Progenitor cell of endocrine pancreas (in vitro differentiated cells): ENCODE data around the gene PYGM. TPM values are rescaled to one million over a fixed set of nuclear protein-coding genes. Genes with fewer than 3 reads are reported as not detected.

Source experiments
- DNase-seq: peaks from one replicate; pipeline ENCODE4 v3.0.0; 2021; ENCODE audit warnings: low spot score; ENCODE audit not compliant: unreplicated experiment
- H3K27ac Mint-ChIP-seq: 2 replicates; pipeline ENCODE4 v1.8.0; 2021; ENCODE audit warnings: mild to moderate bottlenecking, moderate library complexity, mixed read lengths
- H3K27me3 Mint-ChIP-seq: 2 replicates; pipeline ENCODE4 v1.8.0; 2021; ENCODE audit warnings: mixed read lengths
- H3K36me3 Mint-ChIP-seq: 2 replicates; pipeline ENCODE4 v1.8.0; 2022; ENCODE audit warnings: mixed read lengths; ENCODE audit not compliant: insufficient read depth
- H3K4me1 Mint-ChIP-seq: 2 replicates; pipeline ENCODE4 v1.8.0; 2021; ENCODE audit warnings: low read depth, mixed read lengths
- H3K4me3 Mint-ChIP-seq: 2 replicates; pipeline ENCODE4 v1.8.0; 2021; ENCODE audit warnings: low read depth, mild to moderate bottlenecking, moderate library complexity, mixed read lengths
- H3K9me3 Mint-ChIP-seq: 2 replicates; pipeline ENCODE4 v1.8.0; 2021; ENCODE audit warnings: low read depth, mixed read lengths
- total RNA-seq: library from RNA; stranded (reverse); gene quantifications from 2 replicates; pipeline ENCODE4 v1.2.1, GENCODE V29; 2021
- TF ChIP-seq, protein P1 (sequence below): fragments of 200-600 bp; sonication (generic); IDR thresholded peaks from one replicate; pipeline ENCODE4 v1.5.0; 2021; ENCODE audit warnings: antibody characterized with exemption, mild to moderate bottlenecking; ENCODE audit not compliant: unreplicated experiment

Gene PYGM
- total RNA-seq, 1 donor from 2014 or later: 1.6 TPM

DNA sequence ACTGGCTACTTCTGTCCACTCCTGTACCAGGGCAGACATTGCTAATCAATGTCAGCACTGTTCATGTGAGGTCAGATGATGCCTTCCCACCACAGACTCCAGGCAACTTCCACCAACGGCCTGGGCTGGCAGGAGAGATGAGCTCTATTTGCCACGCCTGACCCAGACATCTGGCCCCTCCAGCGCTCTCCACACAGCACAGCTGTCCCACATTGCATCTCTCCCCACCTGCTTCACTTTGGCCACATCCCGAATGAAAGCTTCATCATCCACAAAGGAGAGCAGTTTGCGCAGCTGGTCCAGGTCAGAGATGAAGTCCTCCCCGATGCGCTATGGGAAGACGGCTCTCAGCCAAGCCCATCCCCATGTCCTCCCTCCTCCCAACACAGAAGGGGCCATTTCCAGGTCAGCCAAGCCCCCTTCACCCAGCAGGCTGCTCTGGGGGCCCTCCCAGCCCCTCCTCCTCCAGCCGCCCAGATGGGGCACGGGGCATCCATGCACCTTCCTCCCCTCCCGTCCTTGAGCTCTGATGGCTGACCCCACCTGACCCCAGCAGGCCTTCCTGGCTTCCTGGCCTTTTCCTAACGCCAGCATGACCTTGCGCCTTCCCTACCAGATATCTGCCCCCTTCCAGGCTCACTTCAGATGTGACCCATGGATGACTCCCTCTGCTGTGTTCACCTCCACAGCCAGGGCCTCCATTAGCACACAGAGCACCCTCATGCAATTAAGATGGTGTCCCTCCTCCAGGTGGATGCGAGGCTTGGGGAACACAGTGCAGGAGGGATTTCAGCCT, 7.4 kb downstream of the PYGM start:
- TF ChIP-seq, protein P1, sequence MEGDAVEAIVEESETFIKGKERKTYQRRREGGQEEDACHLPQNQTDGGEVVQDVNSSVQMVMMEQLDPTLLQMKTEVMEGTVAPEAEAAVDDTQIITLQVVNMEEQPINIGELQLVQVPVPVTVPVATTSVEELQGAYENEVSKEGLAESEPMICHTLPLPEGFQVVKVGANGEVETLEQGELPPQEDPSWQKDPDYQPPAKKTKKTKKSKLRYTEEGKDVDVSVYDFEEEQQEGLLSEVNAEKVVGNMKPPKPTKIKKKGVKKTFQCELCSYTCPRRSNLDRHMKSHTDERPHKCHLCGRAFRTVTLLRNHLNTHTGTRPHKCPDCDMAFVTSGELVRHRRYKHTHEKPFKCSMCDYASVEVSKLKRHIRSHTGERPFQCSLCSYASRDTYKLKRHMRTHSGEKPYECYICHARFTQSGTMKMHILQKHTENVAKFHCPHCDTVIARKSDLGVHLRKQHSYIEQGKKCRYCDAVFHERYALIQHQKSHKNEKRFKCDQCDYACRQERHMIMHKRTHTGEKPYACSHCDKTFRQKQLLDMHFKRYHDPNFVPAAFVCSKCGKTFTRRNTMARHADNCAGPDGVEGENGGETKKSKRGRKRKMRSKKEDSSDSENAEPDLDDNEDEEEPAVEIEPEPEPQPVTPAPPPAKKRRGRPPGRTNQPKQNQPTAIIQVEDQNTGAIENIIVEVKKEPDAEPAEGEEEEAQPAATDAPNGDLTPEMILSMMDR: no peak
- no peak overlapping the region for H3K4me3 Mint-ChIP-seq
- no peak overlapping the region for H3K27ac Mint-ChIP-seq
- peaks cover 2% of the 10 kb centered on the region for H3K36me3 Mint-ChIP-seq
- H3K4me1 Mint-ChIP-seq: no peaks in the 10 kb centered on the region
- H3K9me3 Mint-ChIP-seq: no peaks in the 10 kb centered on the region
- DNase-seq: no peak
- H3K27me3 Mint-ChIP-seq: peaks cover 11% of the 10 kb centered on the region

DNA sequence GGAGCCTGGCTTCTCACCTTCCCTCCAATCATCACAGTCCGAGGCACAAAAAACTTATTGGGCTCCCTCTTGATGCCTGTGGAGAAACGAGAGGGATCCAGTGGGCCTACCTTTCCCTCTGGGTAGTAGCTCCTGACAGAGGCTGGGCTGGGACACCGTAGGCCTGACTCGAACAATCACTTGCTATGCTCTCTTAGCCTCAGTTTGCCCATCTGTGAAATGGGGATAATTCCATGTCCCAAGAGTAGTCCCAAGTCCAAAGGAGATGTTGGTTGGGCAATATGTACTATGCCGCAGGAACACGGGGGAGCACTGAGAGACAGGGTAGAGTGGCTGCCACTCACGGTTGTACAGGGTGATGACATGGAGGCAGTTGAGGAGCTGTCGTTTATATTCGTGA, 8.2 kb downstream of the PYGM start:
- no peaks in the 10 kb centered on the region for H3K9me3 Mint-ChIP-seq
- H3K36me3 Mint-ChIP-seq: peaks cover 2% of the 10 kb centered on the region
- H3K4me3 Mint-ChIP-seq: no peak overlapping the region
- H3K27me3 Mint-ChIP-seq: peaks cover 18% of the 10 kb centered on the region
- H3K27ac Mint-ChIP-seq: peak overlapping the region; percentile 29
- TF ChIP-seq, protein P1: no peak
- DNase-seq: no peak
- H3K4me1 Mint-ChIP-seq: no peaks in the 10 kb centered on the region

DNA sequence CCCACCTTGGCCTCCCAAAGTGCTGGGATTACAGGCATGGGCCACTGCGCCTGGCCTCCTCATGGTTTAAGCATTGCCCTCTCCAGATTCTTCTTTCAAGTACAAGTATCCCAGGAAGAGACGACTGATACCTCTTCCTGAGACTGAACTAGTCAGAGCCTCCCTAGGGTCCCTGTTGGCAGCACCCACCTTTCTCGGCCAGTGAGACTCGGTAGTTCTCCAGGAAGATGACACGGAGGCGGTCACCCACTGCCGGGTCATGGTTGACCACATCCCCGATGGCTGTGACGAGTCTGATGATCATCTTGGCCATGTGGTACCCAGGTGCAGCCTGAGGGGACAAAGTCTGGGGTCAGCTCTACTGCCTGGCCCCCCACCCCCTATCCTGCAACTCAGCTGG, 8.6 kb downstream of the PYGM start:
- Mint-ChIP-seq H3K27me3 (peaks cover 23% of the 10 kb centered on the region), H3K9me3 (no peaks in the 10 kb centered on the region), H3K36me3 (peaks cover 2% of the 10 kb centered on the region), H3K4me3 (no peak overlapping the region), H3K27ac (no peak overlapping the region), H3K4me1 (no peaks in the 10 kb centered on the region)
- TF ChIP-seq, protein P1: no peak
- no peak for DNase-seq

DNA sequence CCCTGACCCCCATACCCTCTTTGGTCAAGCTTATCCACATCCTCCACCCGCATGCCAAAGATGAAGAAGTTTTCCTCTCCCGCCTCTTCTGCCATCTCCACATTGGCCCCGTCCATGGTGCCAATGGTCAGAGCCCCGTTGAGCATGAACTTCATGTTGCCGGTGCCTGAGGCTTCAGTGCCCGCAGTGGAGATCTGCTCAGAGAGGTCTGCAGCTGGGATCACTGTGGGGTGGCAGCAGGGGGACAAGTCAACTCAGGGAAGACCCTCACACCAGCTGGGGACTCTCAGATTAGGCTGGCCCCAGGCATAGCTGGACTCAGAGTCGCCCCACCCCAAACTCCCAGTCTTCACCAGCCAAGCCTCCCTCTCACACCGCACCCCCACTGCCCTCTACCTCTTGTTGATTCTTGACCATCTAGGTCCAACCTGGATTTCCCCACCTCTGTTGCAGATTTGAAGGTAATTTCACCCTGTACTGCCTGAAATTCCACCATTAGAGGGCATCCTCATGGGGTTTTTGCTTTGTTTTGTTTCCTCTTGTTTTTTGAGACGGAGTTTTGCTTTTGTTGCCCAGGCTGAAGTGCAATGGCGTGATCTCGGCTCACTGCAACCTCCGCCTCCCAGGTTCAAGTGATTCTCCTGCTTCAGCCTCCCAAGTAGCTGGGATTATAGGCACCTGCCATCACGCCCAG, 9.3 kb downstream of the PYGM start:
- DNase-seq: no peak
- Mint-ChIP-seq H3K4me3 (no peak overlapping the region), H3K27me3 (peaks cover 27% of the 10 kb centered on the region), H3K9me3 (no peaks in the 10 kb centered on the region), H3K4me1 (no peaks in the 10 kb centered on the region), H3K36me3 (peaks cover 2% of the 10 kb centered on the region), H3K27ac (no peak overlapping the region)
- TF ChIP-seq, protein P1: no peak

DNA sequence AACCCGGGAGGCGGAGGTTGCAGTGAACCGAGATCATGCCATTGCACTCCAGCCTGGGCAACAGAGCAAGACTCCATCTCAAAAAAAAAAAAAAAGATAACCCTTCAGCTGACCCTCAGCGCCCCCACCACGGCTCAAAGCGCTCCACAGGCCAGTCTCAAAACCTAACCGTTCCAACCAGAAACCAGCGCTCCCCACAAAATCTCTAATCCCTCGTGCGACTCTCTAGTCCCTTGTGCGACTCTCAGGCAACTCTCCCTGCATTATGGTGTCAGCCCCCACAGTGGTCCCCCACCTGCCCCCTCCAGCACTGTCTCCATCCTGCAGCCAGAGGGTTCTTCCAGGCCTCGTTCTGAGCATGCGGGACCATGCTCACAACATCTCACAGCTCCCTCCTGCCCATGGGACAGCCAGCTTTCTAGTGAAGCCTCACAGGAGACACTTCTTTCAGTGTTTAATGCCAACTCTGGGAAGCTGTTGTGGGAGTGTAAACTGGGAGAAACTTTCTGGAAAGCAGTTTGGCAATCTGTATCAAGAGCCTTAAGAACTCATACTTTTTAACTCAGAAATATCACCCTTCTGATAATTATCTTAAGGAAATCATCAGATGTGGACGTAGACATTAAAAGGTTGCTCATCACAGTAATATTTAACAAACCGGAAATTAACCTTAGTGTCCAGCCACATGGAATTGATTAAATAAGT, 11.7 kb downstream of the PYGM start:
- TF ChIP-seq, protein P1: no peak
- H3K4me1 Mint-ChIP-seq: peaks cover 8% of the 10 kb centered on the region
- no peak for DNase-seq
- no peak overlapping the region for H3K27ac Mint-ChIP-seq
- H3K9me3 Mint-ChIP-seq: no peaks in the 10 kb centered on the region
- no peak overlapping the region for H3K4me3 Mint-ChIP-seq
- peaks cover 40% of the 10 kb centered on the region for H3K27me3 Mint-ChIP-seq
- H3K36me3 Mint-ChIP-seq: peaks cover 2% of the 10 kb centered on the region
